HG02588 (cell line): ENCODE measurements around the gene FOXA1.

Source experiments
- ATAC-seq: cut with Tn5 transposase; IDR thresholded peaks from one replicate; pipeline ENCODE4 v1.9.1; 2021; ENCODE audit warnings: mild to moderate bottlenecking, moderate library complexity; ENCODE audit not compliant: unreplicated experiment

Gene FOXA1

DNA sequence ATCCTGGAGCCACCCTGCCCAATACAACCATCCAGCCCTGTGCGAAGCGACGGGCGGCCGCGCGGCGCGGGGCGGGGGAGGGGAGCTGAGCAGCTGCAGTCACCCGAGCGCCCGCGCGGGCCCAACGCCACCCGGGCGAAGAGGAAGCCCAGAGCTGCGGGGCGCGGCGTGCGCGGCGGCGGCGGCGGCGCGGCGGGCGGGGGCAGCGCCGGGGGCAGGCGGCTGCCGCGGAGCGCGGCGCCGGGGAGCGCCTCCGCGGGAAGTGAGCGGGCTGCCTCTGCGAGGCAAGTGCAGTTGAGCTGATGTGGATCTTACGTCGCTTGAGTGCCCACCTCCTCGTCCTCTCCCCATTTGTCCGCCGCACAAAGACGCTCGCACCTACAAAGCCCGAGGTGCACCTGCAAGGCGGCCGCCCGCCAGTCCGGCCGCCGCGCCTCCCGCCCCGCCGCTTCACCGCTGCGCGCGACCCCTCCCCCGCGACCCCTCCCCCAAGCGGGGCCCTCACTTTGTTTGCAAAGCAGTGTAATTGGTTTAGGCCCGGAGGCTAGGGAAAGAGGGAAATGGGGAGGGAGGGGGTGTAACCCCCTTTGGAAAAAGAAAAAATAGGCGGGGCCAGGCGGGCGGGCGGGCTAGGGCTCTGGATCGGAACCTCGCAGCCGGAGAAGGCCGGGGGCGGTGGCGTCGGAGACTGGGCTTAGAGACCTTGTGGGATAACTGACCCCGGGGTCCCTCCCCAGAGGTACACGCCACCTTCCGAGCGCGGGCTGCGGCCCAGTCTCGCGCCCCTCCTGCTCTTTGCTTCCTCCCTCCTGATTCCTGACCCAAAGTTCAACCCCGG lies at the start of gene FOXA1, which contains the start of gene TTC6:
Gene FOXA1, minus strand, starts transcription at position 279 of the 838 bp plus-strand sequence. Its CDS starts 277 bp downstream, at position 2.
Gene TTC6, plus strand, starts transcription at position 659 of the 838 bp plus-strand sequence. CDS start 26,436 bp downstream, outside the sequence.
- ATAC-seq: no peak

DNA sequence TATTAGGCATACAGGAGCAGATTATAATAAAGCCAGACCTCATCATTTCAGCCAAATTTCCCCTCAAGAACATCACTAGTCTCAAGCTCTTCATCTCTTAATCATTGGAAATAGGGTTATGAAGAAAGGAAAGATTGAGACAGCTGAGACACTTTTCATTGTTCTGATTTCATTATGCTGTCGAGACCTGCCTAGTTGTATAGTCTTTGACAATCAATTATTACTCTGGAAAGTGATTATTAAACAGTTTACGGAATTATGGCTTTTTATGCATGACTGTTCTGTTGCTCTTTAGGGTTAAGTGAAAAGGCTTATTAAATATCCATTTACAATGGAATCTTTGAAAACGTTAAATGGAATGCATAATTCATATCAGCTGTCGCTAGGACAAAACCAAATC lies 48.7 kb upstream of the FOXA1 start:
- no peak for ATAC-seq

DNA sequence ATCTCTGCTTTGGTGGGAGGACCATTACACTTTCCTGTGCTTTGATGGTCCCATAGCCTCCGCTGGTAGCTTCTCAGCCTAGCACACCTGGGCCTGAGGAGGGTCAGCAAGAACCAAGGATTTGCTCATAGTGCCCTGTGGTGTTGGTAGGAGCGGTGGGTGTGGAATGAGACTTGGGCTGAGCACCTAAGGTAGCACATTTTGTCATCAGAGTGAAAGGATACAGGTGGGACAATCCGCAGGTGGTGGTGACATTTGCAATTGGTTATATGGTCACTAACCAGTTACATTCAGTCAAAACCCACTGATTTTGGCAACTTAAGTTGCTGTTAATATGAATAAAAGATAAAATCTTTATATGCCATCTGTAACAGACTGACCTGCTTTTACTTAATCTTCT lies 47.1 kb upstream of the FOXA1 start:
- no peak for ATAC-seq

DNA sequence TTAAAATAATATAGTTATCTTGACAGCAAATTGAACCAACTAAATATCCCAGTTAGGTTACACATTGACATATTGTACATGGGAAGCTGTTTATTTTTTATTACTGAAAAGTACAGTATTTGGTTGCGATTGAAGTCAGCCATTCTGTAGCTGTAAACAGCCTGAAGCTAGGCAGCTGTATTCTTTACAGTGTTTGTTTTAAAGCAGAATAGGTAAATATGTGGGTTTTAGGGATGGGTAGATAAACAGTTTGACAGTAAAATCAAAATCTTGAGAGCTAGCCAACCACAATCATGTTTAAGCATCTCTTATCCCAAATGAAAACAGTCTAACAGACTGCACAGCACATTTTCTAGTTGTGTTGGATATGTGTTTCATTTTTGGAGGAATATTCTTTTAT lies 46.1 kb upstream of the FOXA1 start:
- ATAC-seq: no peak

DNA sequence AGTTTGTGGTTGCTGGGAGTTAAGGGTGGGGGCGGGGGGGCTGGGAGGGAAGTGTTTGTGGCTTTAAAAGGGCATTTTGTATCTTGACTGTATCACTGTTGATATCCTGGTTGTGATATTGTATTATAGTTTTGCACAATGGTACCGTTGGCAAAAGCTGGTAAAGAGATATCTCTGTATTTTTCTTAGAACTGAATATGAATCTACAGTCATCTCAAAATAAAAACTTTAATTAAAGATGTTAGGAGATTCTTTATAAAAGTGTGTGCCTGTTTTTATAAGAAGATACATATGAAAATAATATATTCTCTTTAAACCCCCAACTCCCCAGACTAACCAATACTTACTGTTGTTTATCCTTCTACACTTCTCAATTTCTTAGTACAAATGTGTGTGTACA lies 43.5 kb upstream of the FOXA1 start:
- ATAC-seq: no peak

DNA sequence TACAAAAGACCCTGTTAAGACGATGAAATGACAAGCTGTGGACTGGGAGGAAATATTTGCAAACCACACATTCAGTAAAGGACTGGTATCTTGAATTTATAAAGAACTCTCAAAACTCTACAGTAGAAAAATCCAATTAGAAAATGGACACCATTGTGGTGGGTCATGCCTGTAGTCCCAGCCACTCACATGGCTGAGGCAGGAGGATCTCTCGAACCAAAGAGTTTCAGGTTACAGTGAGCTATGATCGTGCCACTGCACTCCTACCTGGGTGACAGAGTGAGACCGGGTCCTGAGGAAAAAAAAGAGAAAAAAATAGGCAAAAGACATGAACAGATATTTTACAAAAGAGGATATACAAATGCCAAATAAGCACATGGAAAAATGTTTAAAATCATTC lies 42.3 kb upstream of the FOXA1 start:
- no peak for ATAC-seq

DNA sequence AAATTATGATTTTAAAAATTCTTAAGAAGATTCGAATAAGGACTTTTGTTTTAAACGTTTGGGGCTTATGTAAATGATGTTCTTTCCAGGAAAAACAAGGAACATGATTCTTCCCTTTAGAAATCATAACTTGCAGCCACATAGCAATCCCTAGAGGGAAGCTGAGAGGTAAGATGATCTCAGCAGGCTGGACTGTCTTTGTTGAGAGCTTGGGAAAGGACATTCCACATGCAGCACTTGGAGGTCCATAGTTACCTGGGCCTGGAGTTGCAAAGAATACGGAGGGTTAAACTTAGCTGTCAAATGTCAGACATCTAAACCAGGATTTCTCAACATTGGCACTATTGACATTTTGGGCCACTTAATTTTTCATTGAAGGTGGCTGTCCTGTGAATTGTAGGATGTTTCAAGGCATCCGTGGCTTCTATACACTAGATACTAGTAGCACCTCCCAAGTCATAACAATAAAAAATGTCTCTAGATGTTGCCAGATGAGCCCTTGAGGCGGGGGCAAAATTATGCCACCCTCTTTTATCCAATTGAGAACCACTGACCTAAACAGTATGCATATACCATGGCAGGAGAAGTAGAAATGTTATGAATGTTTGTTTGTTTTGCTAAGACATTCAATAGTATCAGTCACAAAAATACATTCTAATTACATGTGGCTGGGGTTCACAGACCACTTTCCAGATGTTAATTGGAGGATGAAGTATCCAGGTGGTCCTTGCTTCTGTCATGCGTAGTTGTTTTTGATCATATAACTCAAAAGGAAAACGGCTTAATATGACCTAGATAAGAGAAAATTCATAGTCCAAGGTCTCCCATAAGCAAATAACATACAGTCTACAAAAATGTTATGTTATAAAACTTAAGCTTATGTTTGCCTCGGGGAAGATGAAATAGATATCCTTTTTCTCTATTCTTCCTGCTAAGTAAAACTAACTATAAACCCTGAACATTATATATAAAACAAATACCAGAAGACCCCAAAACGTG lies 30.8 kb upstream of the FOXA1 start:
- ATAC-seq: no peak

DNA sequence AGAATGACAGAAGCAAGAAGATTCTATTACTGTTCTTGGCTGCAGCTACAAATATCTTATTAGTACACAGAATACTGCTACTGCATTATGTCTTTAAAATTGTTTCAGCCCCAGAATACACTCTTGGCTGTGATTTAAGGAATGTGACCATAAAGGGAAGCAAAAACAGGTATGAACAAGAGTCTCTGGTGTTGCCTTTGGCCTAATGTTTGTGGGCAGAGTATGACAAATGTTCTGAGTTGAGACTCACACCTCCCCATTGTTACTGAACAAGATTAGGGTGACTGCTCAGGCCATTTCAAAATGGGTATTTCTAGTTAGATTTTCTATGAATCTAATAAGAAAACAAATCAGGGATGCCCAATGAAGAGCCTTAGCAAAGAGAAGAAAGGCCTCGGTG lies 28.9 kb upstream of the FOXA1 start:
- no peak for ATAC-seq

DNA sequence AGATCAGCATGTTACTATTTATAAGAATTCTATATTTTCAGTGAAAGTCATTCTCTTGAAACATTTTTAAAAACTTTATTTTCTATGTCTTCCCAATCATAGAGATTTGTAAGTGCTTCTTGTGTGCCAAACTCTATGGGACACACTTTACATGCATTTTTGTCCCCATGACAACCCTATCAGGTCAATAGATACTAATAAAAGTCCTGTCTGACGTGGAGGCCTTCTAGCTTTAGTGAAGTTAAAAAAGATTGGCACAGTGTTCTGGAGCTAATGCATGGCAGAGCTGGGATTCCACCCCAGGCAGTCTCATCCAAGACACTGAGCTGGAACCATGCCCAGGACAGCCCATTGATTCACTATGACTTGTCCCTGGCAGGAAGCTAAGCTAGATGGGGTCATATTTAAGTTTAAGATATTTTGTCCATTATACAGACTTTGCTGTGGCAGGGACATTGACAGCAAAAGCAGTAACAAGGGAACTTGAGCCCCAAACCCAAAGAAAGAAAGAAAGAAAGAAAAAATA lies 28.4 kb upstream of the FOXA1 start:
- ATAC-seq: no peak

DNA sequence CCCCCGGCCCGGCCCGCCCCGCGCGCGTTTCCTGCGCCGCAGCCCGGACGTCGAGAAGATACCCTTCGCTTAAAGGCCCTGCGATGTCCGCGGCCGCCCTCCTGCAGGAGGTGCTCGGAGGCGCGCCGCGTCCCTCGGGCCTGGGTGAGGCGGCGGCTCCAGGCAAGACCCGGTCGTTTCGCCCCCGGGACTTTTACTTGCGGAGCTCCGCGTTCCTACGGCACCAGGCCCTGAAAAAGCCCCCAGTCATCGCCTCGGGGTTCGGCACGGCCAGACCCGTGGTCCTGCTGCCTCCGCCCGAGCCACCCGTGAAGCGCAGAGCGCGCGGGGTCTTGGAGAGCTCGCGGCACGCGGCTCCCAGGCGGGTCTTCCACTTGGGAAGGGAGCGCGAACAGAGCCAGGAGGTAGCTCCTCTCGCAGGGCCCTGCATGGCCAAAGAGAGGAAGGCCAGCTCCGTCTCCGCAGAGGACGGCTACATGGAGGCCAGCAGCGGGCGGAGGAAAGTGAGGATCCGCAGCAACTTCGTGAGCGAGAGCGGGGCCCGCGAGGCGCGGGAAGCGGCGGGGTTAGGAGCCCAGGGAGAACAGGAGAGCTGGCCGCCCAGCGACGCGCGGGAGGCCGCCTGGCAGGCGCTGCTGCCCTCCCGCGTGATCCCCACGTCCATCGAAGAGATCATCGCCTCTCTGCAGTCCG lies 27.3 kb upstream of the FOXA1 start:
- ATAC-seq: no peak

DNA sequence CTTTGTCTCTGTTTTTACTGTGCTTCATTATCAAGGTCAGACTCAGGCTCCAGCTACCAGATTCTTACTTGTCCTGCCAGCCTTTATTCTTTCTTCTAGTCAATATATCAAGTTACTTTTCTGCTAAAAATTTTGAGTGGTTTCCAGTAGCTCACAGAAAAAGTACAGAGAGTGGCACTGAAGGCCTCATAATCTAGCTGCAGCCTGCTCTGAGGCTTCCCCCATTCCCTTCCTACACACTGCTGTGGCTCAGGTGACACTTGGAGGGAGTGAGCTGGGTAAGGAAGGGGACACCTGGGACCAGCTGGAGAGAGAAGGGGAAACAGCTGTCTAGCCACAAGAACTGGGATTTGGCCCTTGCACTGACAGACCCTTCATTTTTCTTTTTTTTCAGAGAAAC lies 25.8 kb upstream of the FOXA1 start:
- no peak for ATAC-seq

DNA sequence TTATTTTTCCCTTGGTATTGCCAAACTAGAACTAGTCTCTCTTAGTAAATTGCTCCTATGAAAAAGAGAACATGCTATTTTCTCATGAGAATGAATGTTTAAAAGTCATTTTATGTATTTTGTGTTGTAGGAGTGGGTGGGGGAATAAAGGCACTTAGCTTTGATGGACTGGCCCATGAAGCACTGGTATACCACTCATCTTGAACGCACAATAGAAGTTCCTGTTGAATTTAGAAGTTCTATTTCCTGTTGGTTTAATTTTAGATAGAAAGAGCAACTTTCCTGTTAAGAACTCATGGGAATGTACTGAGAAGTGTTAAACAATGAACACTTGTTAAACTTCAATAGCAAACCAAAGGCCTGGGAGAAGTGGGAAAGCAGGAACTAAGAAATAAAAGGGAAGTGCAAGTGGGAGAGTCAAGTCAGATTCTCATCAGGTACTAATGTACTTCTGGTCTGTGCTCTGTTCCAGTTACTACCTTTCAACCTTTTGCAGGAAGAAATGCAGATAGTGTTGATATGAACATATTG lies 23.5 kb upstream of the FOXA1 start:
- ATAC-seq: no peak

DNA sequence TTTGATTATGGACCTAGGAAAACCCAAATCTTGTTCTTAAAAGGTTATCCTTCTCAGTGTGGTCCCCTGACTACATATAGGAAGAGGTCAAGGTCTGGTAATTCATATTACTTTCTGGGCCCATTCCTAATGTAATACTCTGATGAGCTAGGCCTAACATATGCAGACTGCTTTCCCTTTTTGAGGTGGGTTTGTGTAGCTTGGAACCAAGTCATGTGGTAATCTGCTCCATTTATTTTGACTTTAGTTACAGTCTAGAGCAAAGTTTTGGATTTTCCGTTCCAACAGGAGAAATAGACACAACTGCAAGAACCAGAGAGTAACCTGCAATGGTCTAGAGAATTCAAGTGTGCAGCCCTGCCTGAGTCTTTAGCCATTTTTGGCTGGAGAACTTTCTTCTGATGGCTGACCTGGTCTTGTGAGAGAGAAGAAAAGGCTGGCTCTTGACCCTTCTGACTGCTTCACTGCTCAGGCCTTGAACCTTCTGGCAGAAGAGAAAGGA lies 22.9 kb upstream of the FOXA1 start:
- no peak for ATAC-seq

DNA sequence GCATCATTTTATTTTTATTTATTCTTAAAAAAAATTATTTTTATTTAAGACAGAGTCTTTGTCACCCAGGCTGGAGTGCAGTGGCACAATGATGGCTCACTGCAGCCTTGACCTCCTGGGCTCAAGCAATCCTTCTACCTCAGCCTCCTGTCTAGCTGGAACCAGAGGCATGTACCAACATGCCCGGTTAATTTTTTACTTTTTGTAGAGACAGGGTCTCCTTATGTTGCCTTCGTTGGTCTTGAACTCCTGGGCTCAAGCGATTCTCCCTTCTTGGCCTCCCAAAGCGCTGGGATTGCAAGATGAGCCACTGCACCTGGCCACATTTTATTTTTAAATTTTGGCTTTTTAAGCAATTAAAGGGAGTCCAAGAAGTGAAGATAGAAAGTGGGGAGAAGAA lies 21.8 kb upstream of the FOXA1 start:
- no peak for ATAC-seq

DNA sequence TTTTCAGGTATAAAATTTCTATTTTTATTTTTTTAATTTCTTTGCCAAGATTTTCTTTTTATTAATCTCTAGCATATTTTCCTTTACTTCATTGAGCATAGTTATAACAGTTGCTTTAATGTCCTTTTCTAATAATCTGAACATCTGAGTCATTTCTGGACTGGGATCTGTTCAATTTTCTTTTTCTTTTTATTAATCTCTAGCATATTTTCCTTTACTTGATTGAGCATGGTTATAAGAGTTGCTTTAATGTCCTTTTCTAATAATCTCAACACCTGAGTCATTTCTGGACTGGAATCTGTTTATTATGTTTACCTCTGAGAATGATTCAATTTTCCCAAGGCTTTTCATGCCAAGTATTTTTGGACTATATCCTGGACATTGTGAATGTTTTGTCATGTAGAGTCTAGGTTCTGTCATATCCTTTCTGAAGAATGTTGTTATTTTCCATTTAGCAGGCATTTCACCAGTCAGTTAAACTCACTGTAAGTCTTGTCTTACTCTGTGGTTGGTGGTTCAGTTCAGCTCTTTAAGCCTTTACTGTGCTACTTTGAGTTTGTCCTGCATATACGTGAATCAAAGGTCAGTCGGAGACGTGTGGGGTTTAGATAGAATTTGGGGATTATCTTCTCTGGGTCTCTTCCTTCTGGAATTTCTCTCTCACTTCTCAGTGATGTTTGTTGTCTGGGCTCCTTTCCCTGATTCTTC lies 20.7 kb upstream of the FOXA1 start:
- ATAC-seq: no peak

DNA sequence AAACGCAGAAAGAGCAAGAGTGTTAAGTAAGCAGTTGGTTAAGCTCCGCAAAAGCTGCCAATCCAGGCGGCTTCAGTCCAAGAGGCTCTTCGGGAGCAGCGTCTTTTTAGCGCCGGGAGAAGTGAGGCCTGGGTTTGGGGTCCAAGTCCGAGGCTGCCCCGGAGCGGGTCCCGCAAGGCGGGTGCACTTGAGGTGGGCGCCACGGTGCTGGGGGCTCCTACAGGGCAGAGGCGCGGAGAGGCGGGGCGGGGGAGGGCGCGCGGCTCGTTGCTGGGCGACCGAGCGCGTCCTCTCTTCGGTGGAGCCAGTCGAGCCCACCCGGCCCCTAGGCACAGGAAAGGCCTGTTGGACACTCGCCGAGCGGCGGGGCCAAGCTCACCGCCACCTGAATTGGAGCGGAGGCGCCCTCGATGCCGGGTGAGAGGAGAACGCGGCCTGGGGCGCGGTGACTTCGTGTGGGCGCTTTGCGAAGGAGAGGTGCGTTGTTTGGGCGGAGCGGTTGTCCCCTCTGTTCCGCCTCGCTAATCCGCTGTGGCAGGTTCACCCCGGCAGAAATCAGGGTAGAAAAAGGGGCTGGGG lies 16.0 kb upstream of the FOXA1 start:
- ATAC-seq: no peak

DNA sequence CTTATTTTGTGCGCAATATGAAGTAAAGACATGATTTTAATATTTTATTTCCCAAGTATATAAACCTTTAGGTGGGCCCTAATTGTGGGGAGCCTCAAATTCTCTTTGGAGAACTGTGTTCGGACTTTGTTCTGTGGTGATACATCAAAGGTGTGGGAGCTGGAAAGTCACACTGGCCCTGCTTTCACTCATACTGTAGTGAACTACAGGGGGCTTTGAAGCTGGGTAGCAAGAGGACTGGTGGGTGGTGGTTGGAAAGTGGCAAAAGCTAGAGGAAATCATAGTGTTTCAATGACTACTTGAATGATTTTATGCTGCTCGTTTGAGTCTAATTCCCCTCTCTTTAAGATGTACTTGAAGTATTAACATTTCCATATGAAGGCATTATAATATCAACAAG lies 13.6 kb upstream of the FOXA1 start:
- no peak for ATAC-seq

DNA sequence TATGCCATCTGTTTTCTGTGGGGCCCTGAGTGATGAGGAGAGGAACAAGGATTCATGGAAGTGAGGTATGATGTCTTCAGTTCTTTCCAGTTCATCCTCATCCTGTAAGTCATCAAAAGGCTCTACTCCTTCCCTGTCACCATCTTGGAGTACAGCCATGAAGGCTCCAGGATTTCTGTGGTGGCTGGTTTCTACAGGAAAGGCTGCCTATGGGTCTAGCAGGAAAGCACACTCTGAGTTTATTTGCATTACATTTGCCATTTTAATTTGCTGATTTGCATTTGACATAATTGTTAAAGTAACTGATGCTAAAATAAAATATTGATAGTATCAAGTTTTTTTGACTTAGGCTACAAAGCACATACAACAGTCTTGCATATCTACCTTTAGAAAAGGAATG lies 11.6 kb upstream of the FOXA1 start:
- no peak for ATAC-seq

DNA sequence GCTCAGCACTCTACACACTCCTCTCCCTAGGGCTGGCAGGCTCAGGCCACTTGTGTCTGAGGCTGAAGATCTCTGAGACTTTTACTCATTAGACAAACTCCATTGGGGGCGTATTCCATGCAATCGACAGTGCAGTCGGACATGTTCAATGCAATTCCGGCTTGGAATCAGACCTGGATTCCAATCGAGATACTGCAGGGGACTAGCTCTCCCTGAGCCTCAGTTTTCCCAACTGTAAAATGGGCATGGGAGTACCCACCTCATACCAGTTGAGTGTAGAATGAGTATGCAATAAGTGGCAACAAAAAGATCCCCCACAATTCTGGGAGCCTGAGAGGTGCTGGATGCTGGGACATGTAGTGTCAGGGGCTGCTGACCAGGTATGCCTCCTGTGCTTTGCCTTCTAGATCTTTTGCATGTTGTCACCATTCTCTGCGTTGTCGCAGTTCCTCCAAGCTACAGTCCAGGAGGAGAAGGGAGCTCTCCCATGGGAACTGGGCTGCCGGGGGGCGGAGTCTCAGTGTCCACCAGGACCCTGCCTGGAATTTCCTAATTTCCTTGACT lies 8.7 kb upstream of the FOXA1 start:
- no peak for ATAC-seq
